NOMO-1 treated with DMSO at 0.1 percent for 48 hours (cell line): ENCODE measurements around the gene CYP4F3.
"Not testable (repeated sequence)": the region's sequence is repeated elsewhere in the genome, so short reads cannot be mapped to it uniquely, and the experiment has no call there.

Experiments
- DNase-seq: peaks from one replicate; lab custom pipeline; 2025; ENCODE audit not compliant: unreplicated experiment; lab: John Stamatoyannopoulos, UW

The CYP4F3 gene

GRCh38 chr19:15666186-15666585, 25.5 kb downstream of the CYP4F3 start:
- no peak for DNase-seq

GRCh38 chr19:15666883-15667282, 26.2 kb downstream of the CYP4F3 start:
- peak; percentile 29 for DNase-seq

GRCh38 chr19:15669440-15669839, 28.7 kb downstream of the CYP4F3 start:
- DNase-seq: no peak

DNA sequence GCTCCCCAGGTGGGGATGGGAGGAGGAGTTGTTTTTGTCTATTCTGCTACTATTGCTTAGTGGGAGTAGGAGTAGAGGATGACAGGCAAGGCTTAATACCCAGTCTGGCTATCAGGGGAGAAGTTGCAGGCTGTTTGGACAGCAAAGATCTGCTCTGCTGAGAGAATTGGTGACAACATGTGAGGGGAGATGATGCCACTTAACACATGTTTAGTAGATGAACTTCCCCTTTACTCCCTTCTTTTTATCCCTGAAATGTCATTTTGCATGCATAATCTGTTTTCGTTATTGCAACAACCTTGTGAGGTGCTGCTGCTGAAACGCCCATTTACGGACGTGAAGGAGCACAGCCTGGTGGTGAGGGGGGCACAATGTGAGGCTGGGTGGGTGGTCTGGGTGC, 29.2 kb downstream of the CYP4F3 start:
- peak; percentile 79 for DNase-seq

DNA sequence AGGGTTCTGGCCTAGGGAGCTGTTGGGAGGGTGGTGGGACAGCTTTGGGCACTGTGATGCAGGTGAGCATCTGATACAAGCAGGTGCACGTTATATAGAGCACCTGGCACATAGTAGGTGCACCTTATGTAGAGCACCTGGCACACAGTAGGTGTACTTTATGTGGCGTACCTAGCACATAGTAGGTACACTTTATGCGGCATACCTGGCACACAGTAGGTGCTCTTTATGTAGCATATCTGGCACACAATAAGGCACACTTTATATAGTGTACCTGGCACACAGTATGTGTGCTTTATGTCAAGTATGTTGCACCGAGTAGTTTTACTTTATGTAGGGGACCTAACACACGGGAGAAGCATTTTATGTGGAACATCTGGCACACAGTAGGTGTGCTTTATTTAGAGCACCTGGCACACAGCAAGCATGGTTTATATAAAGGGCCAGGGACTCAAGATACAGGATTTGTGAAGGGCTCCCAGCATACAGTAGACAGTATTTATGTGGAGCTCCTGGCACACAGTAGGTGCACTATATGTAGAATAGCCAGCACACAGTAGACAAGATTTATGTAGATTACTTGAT, 30.6 kb downstream of the CYP4F3 start:
- DNase-seq: no peak

- DNase-seq: no peak
These were observed 31.3 kb downstream of the CYP4F3 start for GRCh38 chr19:15671891-15672579.

DNA sequence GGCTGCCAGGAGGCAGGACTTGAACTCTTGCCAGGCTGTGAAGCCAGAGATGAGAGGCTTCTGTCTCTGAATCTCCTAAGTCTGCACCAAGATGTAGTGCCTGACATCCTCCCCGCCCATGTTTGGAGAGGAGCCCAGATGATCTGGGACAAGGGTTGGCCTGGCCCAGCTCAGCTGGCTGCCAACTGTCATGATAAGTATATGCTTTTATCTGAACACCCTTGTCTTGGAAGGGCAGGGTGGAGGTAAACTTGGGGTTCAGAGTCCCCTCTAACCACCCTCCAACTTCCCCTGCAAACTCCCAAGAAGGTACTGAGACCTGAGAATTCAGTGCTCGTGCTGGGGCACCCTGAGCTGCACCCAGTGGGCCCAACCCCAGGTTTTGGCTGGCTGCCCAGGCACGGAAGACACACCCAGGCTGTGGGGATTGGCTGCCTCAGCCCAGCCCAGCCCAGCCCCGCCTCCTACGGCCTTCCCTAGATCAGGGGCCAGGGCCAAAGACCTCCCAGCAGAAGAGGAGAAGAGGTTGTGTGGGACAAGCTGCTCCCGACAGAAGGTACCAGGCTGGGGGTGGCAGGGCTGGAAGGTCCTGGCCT, 32.0 kb downstream of the CYP4F3 start, which contains the start of gene CYP4F12:
TSS of gene CYP4F12 (plus strand) at position 508 of the 596 bp plus-strand sequence. CDS start 443 bp downstream, outside the sequence.
- no peak for DNase-seq

- no peak for DNase-seq
These were observed 32.5 kb downstream of the CYP4F3 start for GRCh38 chr19:15673176-15673654.

- DNase-seq: no peak
These were observed 34.9 kb downstream of the CYP4F3 start for GRCh38 chr19:15675560-15675959.

DNA sequence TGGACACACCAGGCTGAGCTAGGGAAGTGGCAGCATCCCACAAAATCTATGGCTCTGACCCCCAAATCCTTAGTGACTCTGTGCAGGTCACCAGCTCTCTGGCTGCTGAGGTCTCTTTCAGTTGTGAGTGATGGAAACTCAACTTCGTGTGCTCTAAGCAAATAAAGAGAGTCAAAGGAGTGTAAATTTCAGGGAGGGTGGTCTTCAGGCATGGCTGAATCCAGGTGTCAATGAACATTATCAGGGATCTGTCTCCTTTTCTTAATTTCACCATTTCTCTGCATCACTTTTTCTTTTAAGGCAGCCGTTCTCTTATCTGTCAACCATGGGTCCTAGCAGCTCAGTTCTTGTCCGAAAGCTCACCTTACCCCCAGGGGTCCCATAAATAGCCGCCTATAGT, 38.4 kb downstream of the CYP4F3 start:
- DNase-seq: no peak

- not testable (repeated sequence) for DNase-seq
These were observed 39.2 kb downstream of the CYP4F3 start for GRCh38 chr19:15679865-15680264.

- no peak for DNase-seq
These were observed 40.0 kb downstream of the CYP4F3 start for GRCh38 chr19:15680478-15681322.

DNA sequence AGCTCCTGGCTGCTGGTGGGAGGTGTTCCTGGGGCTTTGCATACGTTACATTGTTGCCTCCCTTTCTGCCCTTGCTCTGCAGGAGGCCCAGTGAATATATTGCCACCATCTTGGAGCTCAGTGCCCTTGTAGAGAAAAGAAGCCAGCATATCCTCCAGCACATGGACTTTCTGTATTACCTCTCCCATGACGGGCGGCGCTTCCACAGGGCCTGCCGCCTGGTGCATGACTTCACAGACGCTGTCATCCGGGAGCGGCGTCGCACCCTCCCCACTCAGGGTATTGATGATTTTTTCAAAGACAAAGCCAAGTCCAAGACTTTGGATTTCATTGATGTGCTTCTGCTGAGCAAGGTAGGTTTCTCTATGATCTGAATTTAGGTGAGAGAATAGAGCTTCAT, 42.7 kb downstream of the CYP4F3 start:
- no peak for DNase-seq

DNA sequence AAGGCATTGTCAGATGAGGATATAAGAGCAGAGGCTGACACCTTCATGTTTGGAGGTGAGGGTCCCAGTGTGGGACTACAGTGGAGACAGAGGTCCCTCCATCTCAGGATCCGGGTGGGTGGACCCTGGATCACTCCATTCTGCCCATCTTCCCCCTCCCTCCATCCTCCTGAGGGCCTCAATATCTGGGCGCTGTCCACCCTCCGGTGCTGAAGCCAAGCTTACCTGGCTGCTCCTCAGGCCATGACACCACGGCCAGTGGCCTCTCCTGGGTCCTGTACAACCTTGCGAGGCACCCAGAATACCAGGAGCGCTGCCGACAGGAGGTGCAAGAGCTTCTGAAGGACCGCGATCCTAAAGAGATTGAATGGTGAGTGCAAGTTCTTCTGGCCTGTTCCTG, 44.1 kb downstream of the CYP4F3 start:
- no peak for DNase-seq

- DNase-seq: no peak
These were observed 56.0 kb downstream of the CYP4F3 start for GRCh38 chr19:15696654-15697194.

DNA sequence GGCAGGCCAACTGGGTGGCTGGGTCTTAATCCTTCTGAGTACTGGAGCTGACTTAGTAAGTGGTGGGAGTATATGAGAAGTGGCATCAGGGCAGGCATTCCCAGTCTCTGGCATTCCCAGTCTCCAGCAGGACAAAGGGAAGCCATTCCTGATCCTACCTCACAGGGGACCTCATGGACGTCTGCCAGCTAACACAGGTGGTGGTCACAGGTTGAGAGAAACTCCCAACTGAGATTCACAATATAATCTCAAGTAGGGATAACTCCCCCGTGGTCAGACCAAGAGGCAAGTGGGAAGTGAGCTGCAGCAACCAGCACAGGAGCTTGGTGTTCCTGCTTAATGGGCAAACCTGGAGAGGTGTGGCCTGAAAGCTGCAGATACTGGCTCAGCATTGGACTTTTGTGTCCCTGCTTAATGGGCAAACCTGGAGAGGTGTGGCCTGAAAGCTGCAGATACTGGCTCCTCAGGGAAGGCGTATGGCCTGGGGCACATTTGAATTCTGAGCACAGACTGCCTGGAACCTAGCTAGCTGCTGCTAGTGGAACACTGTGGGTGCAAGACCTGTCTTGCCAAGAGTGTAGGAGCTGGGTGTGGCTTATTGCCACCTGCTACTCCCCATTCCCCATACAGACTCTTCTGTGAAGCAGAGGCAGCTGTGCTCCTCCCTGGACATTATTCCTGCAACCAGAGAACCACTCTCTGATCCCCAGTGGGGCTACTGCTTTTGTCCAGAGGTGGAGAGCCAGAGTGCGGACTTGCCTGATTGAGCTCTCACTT, 61.2 kb downstream of the CYP4F3 start:
- no peak for DNase-seq

GRCh38 chr19:15702534-15702930, 61.8 kb downstream of the CYP4F3 start:
- peak; percentile 81 for DNase-seq
